ENCODE measurements around the gene RPP25. TPM values are rescaled to one million over a fixed set of nuclear protein-coding genes. Genes with fewer than 3 reads are reported as not detected.

The RPP25 gene
- total and polyA plus RNA-seq, 2 of the 13 experiments (the other 11 are each of a cell fraction or from before 2014, with no cell fraction given), result 0.05 to 0.11 TPM

DNA sequence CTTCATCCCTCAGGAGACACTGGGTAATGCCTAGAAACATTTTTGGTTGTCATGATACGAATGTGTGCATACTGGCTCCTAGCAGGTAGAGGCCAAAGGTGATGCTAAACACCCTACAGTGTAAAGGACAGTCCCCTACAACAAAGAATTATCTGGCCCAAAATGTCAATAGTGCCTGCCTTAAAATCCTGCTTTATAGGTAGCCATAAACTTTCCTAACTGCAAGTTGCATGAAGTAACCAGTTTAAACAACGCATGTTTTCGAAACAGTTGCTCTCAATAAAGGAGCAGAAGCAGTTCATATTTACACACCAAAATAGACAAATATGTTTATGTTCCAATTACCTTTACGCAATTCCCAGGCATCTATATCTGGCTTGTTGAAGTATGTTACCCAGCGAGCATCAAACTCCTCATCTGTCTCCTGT lies 27.8 kb downstream of the RPP25 start (continued):
- TF ChIP-seq, protein P1, sequence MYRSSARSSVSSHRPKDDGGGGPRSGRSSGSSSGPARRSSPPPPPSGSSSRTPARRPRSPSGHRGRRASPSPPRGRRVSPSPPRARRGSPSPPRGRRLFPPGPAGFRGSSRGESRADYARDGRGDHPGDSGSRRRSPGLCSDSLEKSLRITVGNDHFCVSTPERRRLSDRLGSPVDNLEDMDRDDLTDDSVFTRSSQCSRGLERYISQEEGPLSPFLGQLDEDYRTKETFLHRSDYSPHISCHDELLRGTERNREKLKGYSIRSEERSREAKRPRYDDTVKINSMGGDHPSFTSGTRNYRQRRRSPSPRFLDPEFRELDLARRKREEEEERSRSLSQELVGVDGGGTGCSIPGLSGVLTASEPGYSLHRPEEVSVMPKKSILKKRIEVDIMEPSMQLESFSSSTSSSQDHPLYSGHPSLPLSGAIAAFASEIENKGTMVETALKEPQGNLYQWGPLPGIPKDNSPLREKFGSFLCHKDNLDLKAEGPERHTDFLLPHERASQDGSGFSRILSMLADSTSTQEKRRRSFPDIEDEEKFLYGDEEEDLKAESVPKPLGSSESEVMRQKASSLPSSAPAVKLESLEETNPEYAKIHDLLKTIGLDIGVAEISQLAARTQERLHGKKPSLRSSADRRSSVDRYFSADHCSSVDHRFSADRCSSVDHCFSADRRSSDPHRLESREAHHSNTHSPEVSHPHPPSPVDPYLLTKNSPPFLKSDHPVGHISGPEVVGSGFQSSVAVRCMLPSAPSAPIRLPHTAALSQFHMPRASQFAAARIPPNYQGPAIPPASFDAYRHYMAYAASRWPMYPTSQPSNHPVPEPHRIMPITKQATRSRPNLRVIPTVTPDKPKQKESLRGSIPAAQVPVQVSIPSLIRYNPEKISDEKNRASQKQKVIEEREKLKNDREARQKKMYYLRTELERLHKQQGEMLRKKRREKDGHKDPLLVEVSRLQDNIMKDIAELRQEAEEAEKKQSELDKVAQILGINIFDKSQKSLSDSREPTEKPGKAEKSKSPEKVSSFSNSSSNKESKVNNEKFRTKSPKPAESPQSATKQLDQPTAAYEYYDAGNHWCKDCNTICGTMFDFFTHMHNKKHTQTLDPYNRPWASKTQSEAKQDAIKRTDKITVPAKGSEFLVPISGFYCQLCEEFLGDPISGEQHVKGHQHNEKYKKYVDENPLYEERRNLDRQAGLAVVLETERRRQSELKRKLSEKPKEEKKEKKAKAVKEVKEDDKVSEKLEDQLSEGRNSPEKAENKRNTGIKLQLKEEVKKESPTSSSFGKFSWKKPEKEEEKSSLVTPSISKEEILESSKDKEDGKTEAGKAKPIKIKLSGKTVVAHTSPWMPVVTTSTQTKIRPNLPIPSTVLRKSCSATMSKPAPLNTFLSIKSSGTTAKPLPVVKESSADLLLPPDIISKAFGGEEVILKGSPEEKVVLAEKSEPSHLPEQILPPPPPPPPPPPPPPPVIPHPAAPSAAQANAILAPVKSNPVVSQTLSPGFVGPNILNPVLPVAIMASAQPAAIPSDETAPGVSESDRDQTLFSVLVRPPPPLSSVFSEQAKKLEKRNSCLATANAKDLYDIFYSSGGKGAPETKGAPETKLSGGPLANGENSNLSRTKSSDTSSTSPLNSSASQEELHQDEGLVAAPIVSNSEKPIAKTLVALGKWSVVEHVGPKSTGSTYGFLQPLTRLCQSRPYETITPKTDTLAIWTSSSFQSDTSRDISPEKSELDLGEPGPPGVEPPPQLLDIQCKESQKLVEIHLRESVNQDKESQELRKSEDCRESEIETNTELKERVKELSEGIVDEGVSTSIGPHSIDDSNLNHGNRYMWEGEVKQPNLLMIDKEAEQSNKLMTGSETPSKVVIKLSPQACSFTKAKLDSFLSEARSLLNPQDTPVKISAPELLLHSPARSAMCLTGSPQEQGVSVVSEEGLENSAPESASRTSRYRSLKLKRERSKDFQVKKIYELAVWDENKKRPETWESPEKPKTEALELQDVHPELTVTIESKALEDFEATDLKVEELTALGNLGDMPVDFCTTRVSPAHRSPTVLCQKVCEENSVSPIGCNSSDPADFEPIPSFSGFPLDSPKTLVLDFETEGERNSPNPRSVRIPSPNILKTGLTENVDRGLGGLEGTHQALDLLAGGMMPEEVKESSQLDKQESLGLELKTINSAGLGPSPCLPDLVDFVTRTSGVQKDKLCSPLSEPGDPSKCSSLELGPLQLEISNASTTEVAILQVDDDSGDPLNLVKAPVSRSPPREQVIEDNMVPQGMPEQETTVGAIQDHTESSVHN (CRISPR knock-in tag; IDR thresholded peaks at IDR 0.05), result no peak

DNA sequence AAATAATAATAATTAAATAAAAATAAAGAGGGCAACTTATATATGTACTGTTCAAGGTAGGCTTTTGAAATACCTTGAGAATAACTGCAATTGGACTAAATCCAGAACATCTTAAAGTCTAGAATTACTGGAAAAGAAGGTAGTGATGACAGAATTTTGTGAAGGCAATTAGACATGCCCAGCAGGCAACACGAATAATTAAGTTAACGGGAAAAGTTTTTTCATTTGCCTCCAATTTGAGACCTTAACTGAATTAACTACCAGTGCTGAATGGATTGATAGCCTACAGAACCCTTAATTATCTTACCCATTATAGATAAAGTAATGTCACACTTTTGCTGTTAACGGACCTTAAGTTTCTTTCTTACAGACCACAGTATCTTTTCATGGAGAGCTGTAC lies 32.0 kb downstream of the RPP25 start:
- Histone ChIP-seq H2AFZ (ENCODE audit: low read length) (no peak overlapping the region), H3K9me3 (ENCODE audit: low read length) (no peaks in the 10 kb centered on the region), H3K4me2 (ENCODE audit: low read depth, low read length) (no peak overlapping the region), H4K20me1 (ENCODE audit: insufficient read depth, low read length) (peaks cover 4% of the 10 kb centered on the region; the same call in 1 of the 2 replicates), H3K4me3 (replicated peaks in 1 of 3; ENCODE audit: insufficient read depth in 1 of 3, low read depth in 2 of 3, low read length in 3 of 3) (no peak overlapping the region), H3K9ac (ENCODE audit: insufficient read depth, low read depth, low read length) (no peak overlapping the region), H3K27ac (ENCODE audit: extremely low read length, insufficient read depth, low read length) (no peak overlapping the region), H3K27me3 (ENCODE audit: control insufficient read depth in 1 of 2, insufficient read depth in 2 of 2, low read length in 2 of 2) (no peaks in the 10 kb centered on the region), H3K4me1 (ENCODE audit: insufficient read depth, low read length) (peaks cover 15% of the 10 kb centered on the region), H3K36me3 (replicated peaks in 1 of 2; ENCODE audit: control insufficient read depth in 1 of 2, insufficient read depth in 2 of 2, low read length in 2 of 2) (peaks cover 15 to 62% of the 10 kb centered on the region in 2 experiments), H3K79me2 (ENCODE audit: insufficient read depth, low read length) (peaks cover 11% of the 10 kb centered on the region)
- TF ChIP-seq, protein P2, sequence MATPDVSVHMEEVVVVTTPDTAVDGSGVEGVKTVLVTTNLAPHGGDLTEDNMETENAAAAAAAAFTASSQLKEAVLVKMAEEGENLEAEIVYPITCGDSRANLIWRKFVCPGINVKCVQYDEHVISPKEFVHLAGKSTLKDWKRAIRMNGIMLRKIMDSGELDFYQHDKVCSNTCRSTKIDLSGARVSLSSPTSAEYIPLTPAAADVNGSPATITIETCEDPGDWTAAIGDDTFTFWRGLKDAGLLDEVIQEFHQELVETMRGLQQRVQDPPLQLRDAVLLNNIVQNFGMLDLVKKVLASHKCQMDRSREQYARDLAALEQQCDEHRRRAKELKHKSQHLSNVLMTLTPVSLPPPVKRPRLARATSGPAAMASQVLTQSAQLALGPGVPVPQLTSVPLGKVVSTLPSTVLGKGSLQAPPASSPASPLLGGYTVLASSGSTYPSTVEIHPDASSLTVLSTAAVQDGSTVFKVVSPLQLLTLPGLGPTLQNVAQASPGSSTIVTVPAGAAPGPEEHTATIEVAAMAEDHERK (CRISPR knock-in tag; IDR thresholded peaks at IDR 0.05; ENCODE audit: low read depth), result no peak
- TF ChIP-seq HDAC1 (CRISPR knock-in tag; IDR thresholded peaks at IDR 0.05) (no peak), ZC3H4 (CRISPR knock-in tag; IDR thresholded peaks at IDR 0.05; ENCODE audit: borderline replicate concordance) (no peak), ZNF607 (CRISPR knock-in tag; IDR thresholded peaks at IDR 0.05; ENCODE audit: borderline replicate concordance) (no peak), RFX5 (IDR thresholded peaks at IDR 0.05; ENCODE audit: low read depth, low read length) (no peak), PAX8 (CRISPR knock-in tag; IDR thresholded peaks at IDR 0.05; ENCODE audit: borderline replicate concordance) (no peak)
- TF ChIP-seq, protein P3, sequence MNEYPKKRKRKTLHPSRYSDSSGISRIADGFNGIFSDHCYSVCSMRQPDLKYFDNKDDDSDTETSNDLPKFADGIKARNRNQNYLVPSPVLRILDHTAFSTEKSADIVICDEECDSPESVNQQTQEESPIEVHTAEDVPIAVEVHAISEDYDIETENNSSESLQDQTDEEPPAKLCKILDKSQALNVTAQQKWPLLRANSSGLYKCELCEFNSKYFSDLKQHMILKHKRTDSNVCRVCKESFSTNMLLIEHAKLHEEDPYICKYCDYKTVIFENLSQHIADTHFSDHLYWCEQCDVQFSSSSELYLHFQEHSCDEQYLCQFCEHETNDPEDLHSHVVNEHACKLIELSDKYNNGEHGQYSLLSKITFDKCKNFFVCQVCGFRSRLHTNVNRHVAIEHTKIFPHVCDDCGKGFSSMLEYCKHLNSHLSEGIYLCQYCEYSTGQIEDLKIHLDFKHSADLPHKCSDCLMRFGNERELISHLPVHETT (CRISPR knock-in tag; conservative IDR thresholded peaks at IDR 0.05), result no peak
- WGBS (ENCODE audit: low lambda C conversion rate), result 95% methylated on average over 3 of the region's 3 CpGs
- no peak for ATAC-seq
- intact Hi-C loops (cut with micrococcal nuclease; ENCODE audit: unreplicated experiment), result no loop called here
- no peak for DNase-seq (ENCODE audit: low spot score)
- POLR2A ChIA-PET, result interaction anchor here (1.5 kb wide), 1 partner anchor 18 kb away, joined by 4 read pairs; the partner anchor contains the start of gene FAM219B
- in situ Hi-C loops (cut with HindIII; ENCODE audit: extremely low pct_ligation_motif_present, low pct_unique_long_range_greater_than_20kb), result no loop called here
- no peak for FAIRE-seq
- CTCF ChIA-PET (ENCODE audit: low intra/inter-chr PET ratio, low total read pairs), result no interaction called here
- no TSS peak for BruUV-seq (replicated peaks)

Measured in HepG2 (cell line).